ENCODE data around the gene IGSF9B. TPM values are rescaled to one million over a fixed set of nuclear protein-coding genes. Genes with fewer than 3 reads are reported as not detected.

The IGSF9B gene
- total RNA-seq, 1 donor from 2014 or later = 6.9 TPM

GRCh38 chr11:133941546-133941945, 15.2 kb downstream of the IGSF9B start:
- no peak for FAIRE-seq

GRCh38 chr11:133940034-133940433, 16.7 kb downstream of the IGSF9B start:
- no peak for FAIRE-seq
- no peak for DNase-seq (ENCODE audit: low spot score in 2 of 2)

More at GRCh38 chr11:133941546-133941945, 15.2 kb downstream of the IGSF9B start:
- DNase-seq (ENCODE audit: low spot score in 2 of 2) = no peak

GRCh38 chr11:133939558-133939957, 17.2 kb downstream of the IGSF9B start:
- FAIRE-seq = no peak
- no peak for DNase-seq (ENCODE audit: low spot score in 2 of 2)

GRCh38 chr11:133938166-133938565, 18.6 kb downstream of the IGSF9B start:
- DNase-seq (ENCODE audit: low spot score in 2 of 2) (no peak), FAIRE-seq (no peak)

GRCh38 chr11:133937468-133937867, 19.3 kb downstream of the IGSF9B start:
- DNase-seq (ENCODE audit: low spot score in 2 of 2) = no peak
- no peak for FAIRE-seq

- DNase-seq (ENCODE audit: low spot score in 2 of 2) (no peak), FAIRE-seq (no peak)
These were observed 19.8 kb downstream of the IGSF9B start for GRCh38 chr11:133937015-133937414.

- no peak for FAIRE-seq
- DNase-seq (ENCODE audit: low spot score in 2 of 2) = no peak
These were observed 20.2 kb downstream of the IGSF9B start for GRCh38 chr11:133936592-133936991.

GRCh38 chr11:133936136-133936535, 20.6 kb downstream of the IGSF9B start:
- FAIRE-seq = no peak
- DNase-seq (ENCODE audit: low spot score in 2 of 2) = no peak

GRCh38 chr11:133935551-133935910, 21.2 kb downstream of the IGSF9B start:
- DNase-seq (ENCODE audit: low spot score in 2 of 2) (no peak), FAIRE-seq (no peak)

- DNase-seq (ENCODE audit: low spot score in 2 of 2) (peak; percentile 84 to 87), FAIRE-seq (peak; percentile 15)
These were observed 21.9 kb downstream of the IGSF9B start for GRCh38 chr11:133934599-133935550.

- DNase-seq (ENCODE audit: low spot score in 2 of 2) (no peak), FAIRE-seq (no peak)
These were observed 22.7 kb downstream of the IGSF9B start for GRCh38 chr11:133934096-133934495.

GRCh38 chr11:133931449-133932060, 25.2 kb downstream of the IGSF9B start:
- FAIRE-seq (no peak), DNase-seq (ENCODE audit: low spot score in 2 of 2) (no peak)

GRCh38 chr11:133930767-133931448, 25.9 kb downstream of the IGSF9B start:
- no peak for FAIRE-seq
- DNase-seq (ENCODE audit: low spot score in 2 of 2) = no peak

- FAIRE-seq = no peak
- DNase-seq (ENCODE audit: low spot score in 2 of 2) = no peak
These were observed 26.6 kb downstream of the IGSF9B start for GRCh38 chr11:133930053-133930766.

GRCh38 chr11:133929401-133930052, 27.2 kb downstream of the IGSF9B start:
- FAIRE-seq (no peak), DNase-seq (ENCODE audit: low spot score in 2 of 2) (no peak)

GRCh38 chr11:133928628-133929059, 28.1 kb downstream of the IGSF9B start:
- FAIRE-seq = no peak
- no peak for DNase-seq (ENCODE audit: low spot score in 2 of 2)

GRCh38 chr11:133927690-133928627, 28.8 kb downstream of the IGSF9B start:
- FAIRE-seq = no peak

GRCh38 chr11:133926466-133927246, 30.1 kb downstream of the IGSF9B start:
- FAIRE-seq (no peak), DNase-seq (ENCODE audit: low spot score in 2 of 2) (no peak)

More at GRCh38 chr11:133927690-133928627, 28.8 kb downstream of the IGSF9B start:
- peak; percentile 68 to 82 for DNase-seq (ENCODE audit: low spot score in 2 of 2)

Measured in frontal cortex (tissue), 4 donors.